K562 (cell line): Measurements from ENCODE around the gene PRDM16. TPM values are rescaled to one million over a fixed set of nuclear protein-coding genes. Genes with fewer than 3 reads are reported as not detected.

Experiments used
- ESRRA ChIP-seq: fragments of 450-650 bp; IDR thresholded peaks from 2 replicates; pipeline ENCODE4 v1.6.1; 2014; ENCODE audit warnings: low read depth, mild to moderate bottlenecking, moderate library complexity, borderline replicate concordance
- LEF1 ChIP-seq: fragments of 450-650 bp; IDR thresholded peaks from 2 replicates; pipeline ENCODE4 v1.6.1; 2016; ENCODE audit warnings: mild to moderate bottlenecking
- NELFE ChIP-seq: IDR thresholded peaks from 2 replicates; pipeline ENCODE4 v1.6.1; 2011; ENCODE audit warnings: mild to moderate bottlenecking; ENCODE audit not compliant: insufficient read depth, insufficient read length
- PRPF4 ChIP-seq: fragments of 200-400 bp; formaldehyde crosslinking; IDR thresholded peaks from one replicate; pipeline ENCODE4 v1.6.1; 2017; ENCODE audit warnings: low read length, low read depth, mild to moderate bottlenecking; ENCODE audit not compliant: insufficient read depth, poor library complexity, severe bottlenecking
- ZNF274 ChIP-seq: IDR thresholded peaks from 2 replicates; pipeline ENCODE4 v1.6.1; 2011; ENCODE audit warnings: low read depth, mild to moderate bottlenecking, low read length, moderate library complexity, borderline replicate concordance
- polyA plus RNA-seq, 8 experiments: library from polyadenylated mRNA; depleted of rRNA in 4 of 8; stranded (reverse) in 5 of 8; unstranded in 3 of 8; fragments of >200 nt; fragmentation: Nextera tagmentation in 2 of 8; fragmentation: Illumina TruSeq in 1 of 8; extraction: Ambion mirVana in 2 of 8; extraction: Trizol in 1 of 8; gene quantifications; 2 replicates each; pipeline versions ENCODE4 v1.2.1 to v1.2.3, GENCODE V29; 2011 to 2014; ENCODE audit warnings: inconsistent platforms in 1 of 8, missing spikeins in 1 of 8
- total RNA-seq, 7 experiments: library from RNA; depleted of rRNA in 6 of 7; stranded (reverse); fragments of >200 nt in 6 of 7; fragmentation: Illumina TruSeq in 2 of 7; extraction: Trizol in 2 of 7; gene quantifications; 2 replicates each; pipeline versions ENCODE4 v1.2.1 to v1.2.3, GENCODE V29; 2011 to 2021; ENCODE audit warnings: low replicate concordance in 1 of 7
- TF ChIP-seq, protein P1 (sequence below): sonication (generic); formaldehyde crosslinking; IDR thresholded peaks from 2 replicates; pipeline ENCODE4 v1.9.0; 2022; ENCODE audit warnings: mild to moderate bottlenecking, missing genetic modification reagents
- TF ChIP-seq, protein P2 (sequence below): fragments of 450-650 bp; conservative IDR thresholded peaks from 2 replicates; pipeline ENCODE4 v1.6.1; 2016; ENCODE audit warnings: missing genetic modification characterization, low read depth, mild to moderate bottlenecking, control low read depth, missing compliant biosample characterization
- TF ChIP-seq, protein P3 (sequence below), 2 experiments: fragments of 450-650 bp in 1 of 2; sonication (generic) in 1 of 2; formaldehyde crosslinking; conservative IDR thresholded peaks; 2 replicates each; pipeline versions ENCODE4 v1.4.0 to v1.8.1; 2020 to 2022; ENCODE audit warnings: mild to moderate bottlenecking in 1 of 2, missing genetic modification reagents in 1 of 2

Gene PRDM16
- total and polyA plus RNA-seq, 9 of the 15 experiments (the other 6 are each of a cell fraction or from before 2014, with no cell fraction given) = 0.10 to 0.27 TPM; not detected in 7

DNA sequence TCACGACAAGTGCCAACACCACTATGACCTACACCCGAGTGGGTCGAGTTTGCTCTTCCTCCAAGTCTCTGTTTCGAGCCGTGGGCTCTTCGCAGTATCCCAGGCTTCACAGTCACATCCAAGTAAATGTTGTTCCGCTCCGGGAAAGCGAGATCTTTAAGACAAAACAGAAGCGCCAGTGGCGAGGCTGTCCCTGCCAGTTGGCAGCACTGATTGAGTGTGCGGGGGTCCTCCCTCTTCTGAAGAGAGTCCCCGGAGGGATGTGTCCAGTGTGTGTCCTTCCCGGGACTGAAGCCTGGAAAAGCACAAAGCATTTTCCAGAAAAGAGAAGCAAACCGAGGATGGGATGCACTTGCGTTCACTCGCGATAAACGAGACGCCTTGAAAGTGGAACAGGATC lies 158.9 kb downstream of the PRDM16 start (continued):
- TF ChIP-seq, protein P1, sequence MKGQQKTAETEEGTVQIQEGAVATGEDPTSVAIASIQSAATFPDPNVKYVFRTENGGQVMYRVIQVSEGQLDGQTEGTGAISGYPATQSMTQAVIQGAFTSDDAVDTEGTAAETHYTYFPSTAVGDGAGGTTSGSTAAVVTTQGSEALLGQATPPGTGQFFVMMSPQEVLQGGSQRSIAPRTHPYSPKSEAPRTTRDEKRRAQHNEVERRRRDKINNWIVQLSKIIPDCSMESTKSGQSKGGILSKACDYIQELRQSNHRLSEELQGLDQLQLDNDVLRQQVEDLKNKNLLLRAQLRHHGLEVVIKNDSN (CRISPR knock-in tag) = no peak
- TF ChIP-seq, protein P2, sequence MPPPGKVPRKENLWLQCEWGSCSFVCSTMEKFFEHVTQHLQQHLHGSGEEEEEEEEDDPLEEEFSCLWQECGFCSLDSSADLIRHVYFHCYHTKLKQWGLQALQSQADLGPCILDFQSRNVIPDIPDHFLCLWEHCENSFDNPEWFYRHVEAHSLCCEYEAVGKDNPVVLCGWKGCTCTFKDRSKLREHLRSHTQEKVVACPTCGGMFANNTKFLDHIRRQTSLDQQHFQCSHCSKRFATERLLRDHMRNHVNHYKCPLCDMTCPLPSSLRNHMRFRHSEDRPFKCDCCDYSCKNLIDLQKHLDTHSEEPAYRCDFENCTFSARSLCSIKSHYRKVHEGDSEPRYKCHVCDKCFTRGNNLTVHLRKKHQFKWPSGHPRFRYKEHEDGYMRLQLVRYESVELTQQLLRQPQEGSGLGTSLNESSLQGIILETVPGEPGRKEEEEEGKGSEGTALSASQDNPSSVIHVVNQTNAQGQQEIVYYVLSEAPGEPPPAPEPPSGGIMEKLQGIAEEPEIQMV = no peak
- no peak for TF ChIP-seq LEF1
- no peak for TF ChIP-seq ZNF274
- TF ChIP-seq, protein P3, sequence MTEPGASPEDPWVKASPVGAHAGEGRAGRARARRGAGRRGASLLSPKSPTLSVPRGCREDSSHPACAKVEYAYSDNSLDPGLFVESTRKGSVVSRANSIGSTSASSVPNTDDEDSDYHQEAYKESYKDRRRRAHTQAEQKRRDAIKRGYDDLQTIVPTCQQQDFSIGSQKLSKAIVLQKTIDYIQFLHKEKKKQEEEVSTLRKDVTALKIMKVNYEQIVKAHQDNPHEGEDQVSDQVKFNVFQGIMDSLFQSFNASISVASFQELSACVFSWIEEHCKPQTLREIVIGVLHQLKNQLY (CRISPR knock-in tag; conservative IDR thresholded peaks at IDR 0.05) = no peak
- TF ChIP-seq NELFE = no peak
- TF ChIP-seq PRPF4 = no peak
- TF ChIP-seq ESRRA = no peak
